GM12878 (cell line): ENCODE measurements around the gene MRPL27. TPM values are rescaled to one million over a fixed set of nuclear protein-coding genes. Genes with fewer than 3 reads are reported as not detected.
A peak's percentile ranks its signal among the peaks of the same experiment; 100 is the strongest.

Experiments used
- ATAC-seq: fragments of 200-7000 bp; cut with Tn5 transposase; 3 replicates; pipeline ENCODE4 v1.9.1; 2020; ENCODE audit warnings: mild to moderate bottlenecking, moderate library complexity
- BruUV-seq: library from RNA; stranded (reverse); fragments of 400-500 nt; replicated peaks from 2 replicates; lab custom pipeline; 2021; lab: Mats Ljungman, UMichigan
- CTCF ChIA-PET: fragments of 300-600 bp; sonication (Branson Sonifier 250); formaldehyde crosslinking; extraction: SDS; loops from one replicate; lab custom pipeline; 2021; ENCODE audit warnings: inconsistent platforms; lab: Yijun Ruan, JAX
- POLR2A ChIA-PET: fragments of 350-600 bp; formaldehyde crosslinking; extraction: SDS; loops from one replicate; lab custom pipeline; 2021; ENCODE audit warnings: inconsistent platforms; lab: Charles Lee
- RAD21 ChIA-PET: fragments of 300-600 bp; sonication (Branson Sonifier 250); formaldehyde crosslinking; loops from one replicate; lab custom pipeline; 2023; ENCODE audit warnings: antibody characterized with exemption; ENCODE audit not compliant: unreplicated experiment; lab: Charles Lee
- SMC1A ChIA-PET: fragments of 300-600 bp; sonication (Branson Sonifier 250); formaldehyde crosslinking; loops from one replicate; lab custom pipeline; 2023; ENCODE audit not compliant: unreplicated experiment, uncharacterized antibody; lab: Charles Lee
- DNase-seq: peaks from one replicate; pipeline ENCODE4 v3.0.0-alpha.2; 2011; ENCODE audit warnings: low read depth, low spot score
- FAIRE-seq: peaks from 3 replicates; lab custom pipeline; 2011; peaks lifted over from hg19 to GRCh38; lab: Jason Lieb, UNC
- H2AFZ ChIP-seq: 2 replicates; pipeline ENCODE4 v1.6.0; 2011; ENCODE audit warnings: low read depth, low read length, control low read depth; ENCODE audit not compliant: control insufficient read depth
- H3K27ac ChIP-seq: 2 replicates; pipeline ENCODE4 v1.5.1; 2011; ENCODE audit warnings: control low read depth; ENCODE audit not compliant: control insufficient read depth, insufficient read depth
- H3K27me3 ChIP-seq, 2 experiments: replicated peaks in 1 of 2; 2 replicates each; pipeline versions ENCODE4 v1.6.0 to v1.6.1; 2011; ENCODE audit warnings: low read length in 1 of 2; ENCODE audit not compliant: control insufficient read depth in 2 of 2, insufficient read depth in 2 of 2
- H3K36me3 ChIP-seq, 2 experiments: 2 replicates each; pipeline ENCODE4 v1.5.1; 2011; ENCODE audit warnings: low read length in 1 of 2; ENCODE audit not compliant: control insufficient read depth in 2 of 2, insufficient read depth in 2 of 2
- H3K4me1 ChIP-seq: 2 replicates; pipeline ENCODE4 v1.6.1; 2011; ENCODE audit warnings: mild to moderate bottlenecking, low read length, moderate library complexity, mixed read lengths; ENCODE audit not compliant: control insufficient read depth, insufficient read depth
- H3K4me2 ChIP-seq: 2 replicates; pipeline ENCODE4 v1.6.0; 2011; ENCODE audit warnings: control low read depth; ENCODE audit not compliant: control insufficient read depth, insufficient read depth
- H3K4me3 ChIP-seq: fragments of 200-600 bp; sonication (generic); 2 replicates; pipeline ENCODE4 v1.5.1; 2016
- H3K79me2 ChIP-seq: 2 replicates; pipeline ENCODE4 v1.6.0; 2011; ENCODE audit warnings: low read length; ENCODE audit not compliant: control insufficient read depth, insufficient read depth
- H3K9ac ChIP-seq: 2 replicates; pipeline ENCODE4 v1.8.0; 2011; ENCODE audit warnings: low read length, control low read depth, mixed read lengths; ENCODE audit not compliant: control insufficient read depth, insufficient read depth
- H3K9me3 ChIP-seq: replicated peaks from 3 replicates; pipeline ENCODE4 v1.5.1; 2011; ENCODE audit warnings: mild to moderate bottlenecking, low read length; ENCODE audit not compliant: control insufficient read depth, insufficient read depth
- H4K20me1 ChIP-seq: 2 replicates; pipeline ENCODE4 v1.6.0; 2011; ENCODE audit not compliant: control insufficient read depth, insufficient read depth
- ATF7 ChIP-seq: fragments of 450-650 bp; IDR thresholded peaks from 2 replicates; pipeline ENCODE4 v1.6.1; 2016; ENCODE audit warnings: low read depth, mild to moderate bottlenecking
- BMI1 ChIP-seq: fragments of 450-650 bp; IDR thresholded peaks from 2 replicates; pipeline ENCODE4 v1.6.1; 2016; ENCODE audit warnings: mild to moderate bottlenecking, moderate library complexity, borderline replicate concordance
- BRCA1 ChIP-seq: IDR thresholded peaks from 2 replicates; pipeline ENCODE4 v1.6.1; 2011; ENCODE audit warnings: low read depth, low read length, improper control_type of control experiment
- CREB1 ChIP-seq: IDR thresholded peaks from 2 replicates; pipeline ENCODE4 v1.6.1; 2012; ENCODE audit warnings: low read depth, mild to moderate bottlenecking, inconsistent platforms
- EED ChIP-seq: sonication (generic); IDR thresholded peaks from 2 replicates; pipeline ENCODE4 v1.6.1; 2016; ENCODE audit warnings: antibody characterized with exemption, low read depth
- FOXK2 ChIP-seq: fragments of 450-650 bp; IDR thresholded peaks from 2 replicates; pipeline ENCODE4 v1.6.1; 2017; ENCODE audit warnings: mild to moderate bottlenecking, moderate library complexity
- IKZF1 ChIP-seq: fragments of 450-650 bp; conservative IDR thresholded peaks from 2 replicates; pipeline ENCODE4 v1.6.1; 2017; ENCODE audit warnings: antibody characterized with exemption, mild to moderate bottlenecking
- JUNB ChIP-seq: IDR thresholded peaks from 2 replicates; pipeline ENCODE4 v1.6.1; 2016; ENCODE audit warnings: antibody characterized with exemption, mild to moderate bottlenecking
- NBN ChIP-seq: fragments of 450-650 bp; IDR thresholded peaks from 2 replicates; pipeline ENCODE4 v1.6.1; 2016
- NR2C2 ChIP-seq: IDR thresholded peaks from 2 replicates; pipeline ENCODE4 v1.6.1; 2011; ENCODE audit warnings: borderline replicate concordance, low read depth; ENCODE audit not compliant: control insufficient read depth, insufficient read length
- RFX5 ChIP-seq: IDR thresholded peaks from 2 replicates; pipeline ENCODE4 v1.6.1; 2011; ENCODE audit warnings: low read depth, low read length, improper control_type of control experiment
- SMARCA5 ChIP-seq: fragments of 450-650 bp; IDR thresholded peaks from 2 replicates; pipeline ENCODE4 v1.6.1; 2017; ENCODE audit warnings: mild to moderate bottlenecking
- SREBF2 ChIP-seq: IDR thresholded peaks from 2 replicates; pipeline ENCODE4 v1.6.1; 2012; ENCODE audit warnings: mild to moderate bottlenecking, low read length
- ZSCAN29 ChIP-seq: fragments of 450-650 bp; IDR thresholded peaks from 2 replicates; pipeline ENCODE4 v1.6.1; 2017; ENCODE audit warnings: mild to moderate bottlenecking, moderate library complexity
- WGBS: methylation state at CpG from one replicate; pipeline ENCODE4 v1.1.6; 2016; ENCODE audit warnings: low lambda C conversion rate; ENCODE audit not compliant: insufficient replicate concordance, insufficient coverage; ENCODE audit errors: missing lambda C conversion rate; 5-methylcytosine and 5-hydroxymethylcytosine counted together
- in situ Hi-C: fragments of 300-500 bp; cut with MboI; formaldehyde crosslinking; loops from 9 replicates; pipeline ENCODE4 v1.14.3; 2018; ENCODE audit warnings: mixed read lengths
- intact Hi-C: fragments of 100-400 bp; cut with micrococcal nuclease; formaldehyde crosslinking; loops from one replicate; pipeline ENCODE4 v1.14.2; 2022; ENCODE audit not compliant: unreplicated experiment
- polyA plus RNA-seq, 11 experiments: library from polyadenylated mRNA; depleted of rRNA in 4 of 11; unstranded in 6 of 11; stranded (reverse) in 5 of 11; fragments of >200 nt; fragmentation: Nextera tagmentation in 4 of 11; fragmentation: Illumina TruSeq in 1 of 11; extraction: Ambion mirVana in 4 of 11; extraction: Trizol in 1 of 11; gene quantifications; 1 replicate in 1 of 11; 2 replicates in 10 of 11; pipeline versions ENCODE4 v1.2.1 to v1.2.3, GENCODE V29; 2011 to 2016; ENCODE audit warnings: inconsistent platforms in 2 of 11, missing spikeins in 2 of 11, low read depth in 1 of 11
- total RNA-seq, 4 experiments: library from RNA; depleted of rRNA in 3 of 4; stranded (reverse); fragments of >200 nt in 3 of 4; fragmentation: Illumina TruSeq in 1 of 4; extraction: Trizol in 1 of 4; gene quantifications; 2 replicates each; pipeline versions ENCODE4 v1.2.1 to v1.2.3, GENCODE V29; 2013 to 2021
- TF ChIP-seq, protein P1 (sequence below): fragments of 450-650 bp; IDR thresholded peaks from 2 replicates; pipeline ENCODE4 v1.6.1; 2017; ENCODE audit warnings: mild to moderate bottlenecking, moderate library complexity
- TF ChIP-seq, protein P2 (sequence below): fragments of 150-350 bp; IDR thresholded peaks from 2 replicates; pipeline ENCODE4 v1.6.1; 2016; ENCODE audit warnings: low read depth, low read length

MRPL27 gene
- total and polyA plus RNA-seq, 10 of the 15 experiments (the other 5 are each of a cell fraction or from before 2014, with no cell fraction given): 83.0 to 390 (median 131) TPM

DNA sequence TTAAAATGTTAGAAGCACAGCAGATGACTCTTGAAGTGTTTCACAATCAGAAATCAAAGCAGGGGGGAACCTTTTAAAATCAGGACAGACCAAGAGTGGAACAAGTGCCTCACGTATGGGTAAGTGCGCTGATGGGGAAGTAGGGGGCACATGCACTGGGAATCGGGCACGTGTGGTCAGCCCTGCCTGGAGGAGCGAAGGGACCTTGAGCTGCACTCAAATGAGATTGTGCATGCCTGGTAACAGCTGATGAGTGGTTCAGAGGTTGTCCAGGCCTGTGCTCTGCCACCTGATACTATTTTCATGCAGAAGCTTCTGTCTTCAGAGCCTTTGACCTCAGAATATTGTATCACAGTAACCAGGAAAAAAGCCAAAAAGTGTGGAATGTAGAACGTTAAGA is 40.8 kb downstream of the MRPL27 start (continued):
- no peak for TF ChIP-seq ZSCAN29

DNA sequence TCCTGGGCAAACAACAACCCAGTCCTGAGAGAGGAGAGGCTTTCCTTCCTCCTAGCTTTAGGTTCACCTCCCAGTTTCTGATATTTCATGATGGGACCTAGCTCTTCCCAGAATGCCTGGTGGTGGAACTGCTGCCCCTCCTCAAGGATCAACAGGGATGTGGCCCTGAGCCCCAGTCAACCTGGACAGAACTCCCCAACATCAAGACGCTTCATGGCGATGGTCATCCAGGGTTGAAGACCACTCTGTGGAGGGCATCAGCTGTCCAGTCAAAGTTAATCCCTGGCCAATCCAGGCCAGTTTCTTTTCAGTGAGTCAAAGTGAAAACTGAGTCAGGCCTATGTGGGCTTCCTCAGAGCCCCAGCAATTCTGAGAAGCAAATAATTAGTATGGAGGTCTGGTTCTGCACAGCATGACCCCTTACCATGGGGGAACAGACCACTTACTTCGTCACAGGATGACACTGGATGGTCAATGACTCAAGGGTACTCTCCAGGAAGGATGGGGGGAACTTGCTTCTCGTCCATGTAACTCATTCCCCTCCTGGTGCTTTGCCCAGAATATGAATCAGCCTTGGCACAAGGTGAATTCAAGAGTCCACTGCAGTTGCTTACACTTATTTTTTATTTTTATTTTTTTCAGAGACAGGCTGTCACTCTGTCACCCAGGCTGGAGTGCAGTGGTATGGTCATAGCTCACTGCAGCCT is 41.7 kb downstream of the MRPL27 start:
- DNase-seq (no peak), ATAC-seq (peak; percentile 65), FAIRE-seq (no peak)
- no peak overlapping the region for H3K9ac ChIP-seq
- TF ChIP-seq FOXK2 (no peak), IKZF1 (0 out of 2 replicates have a peak, but pooled peaks have one; percentile 25), BMI1 (no peak), RFX5 (no peak), SMARCA5 (no peak), NBN (no peak), ATF7 (no peak), BRCA1 (no peak), EED (no peak), SREBF2 (no peak), JUNB (peak; percentile 39; the same call in 1 of the 2 replicates), NR2C2 (no peak), CREB1 (no peak)
- TF ChIP-seq, protein P1, sequence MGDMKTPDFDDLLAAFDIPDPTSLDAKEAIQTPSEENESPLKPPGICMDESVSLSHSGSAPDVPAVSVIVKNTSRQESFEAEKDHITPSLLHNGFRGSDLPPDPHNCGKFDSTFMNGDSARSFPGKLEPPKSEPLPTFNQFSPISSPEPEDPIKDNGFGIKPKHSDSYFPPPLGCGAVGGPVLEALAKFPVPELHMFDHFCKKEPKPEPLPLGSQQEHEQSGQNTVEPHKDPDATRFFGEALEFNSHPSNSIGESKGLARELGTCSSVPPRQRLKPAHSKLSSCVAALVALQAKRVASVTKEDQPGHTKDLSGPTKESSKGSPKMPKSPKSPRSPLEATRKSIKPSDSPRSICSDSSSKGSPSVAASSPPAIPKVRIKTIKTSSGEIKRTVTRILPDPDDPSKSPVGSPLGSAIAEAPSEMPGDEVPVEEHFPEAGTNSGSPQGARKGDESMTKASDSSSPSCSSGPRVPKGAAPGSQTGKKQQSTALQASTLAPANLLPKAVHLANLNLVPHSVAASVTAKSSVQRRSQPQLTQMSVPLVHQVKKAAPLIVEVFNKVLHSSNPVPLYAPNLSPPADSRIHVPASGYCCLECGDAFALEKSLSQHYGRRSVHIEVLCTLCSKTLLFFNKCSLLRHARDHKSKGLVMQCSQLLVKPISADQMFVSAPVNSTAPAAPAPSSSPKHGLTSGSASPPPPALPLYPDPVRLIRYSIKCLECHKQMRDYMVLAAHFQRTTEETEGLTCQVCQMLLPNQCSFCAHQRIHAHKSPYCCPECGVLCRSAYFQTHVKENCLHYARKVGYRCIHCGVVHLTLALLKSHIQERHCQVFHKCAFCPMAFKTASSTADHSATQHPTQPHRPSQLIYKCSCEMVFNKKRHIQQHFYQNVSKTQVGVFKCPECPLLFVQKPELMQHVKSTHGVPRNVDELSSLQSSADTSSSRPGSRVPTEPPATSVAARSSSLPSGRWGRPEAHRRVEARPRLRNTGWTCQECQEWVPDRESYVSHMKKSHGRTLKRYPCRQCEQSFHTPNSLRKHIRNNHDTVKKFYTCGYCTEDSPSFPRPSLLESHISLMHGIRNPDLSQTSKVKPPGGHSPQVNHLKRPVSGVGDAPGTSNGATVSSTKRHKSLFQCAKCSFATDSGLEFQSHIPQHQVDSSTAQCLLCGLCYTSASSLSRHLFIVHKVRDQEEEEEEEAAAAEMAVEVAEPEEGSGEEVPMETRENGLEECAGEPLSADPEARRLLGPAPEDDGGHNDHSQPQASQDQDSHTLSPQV: no peak
- TF ChIP-seq, protein P2, sequence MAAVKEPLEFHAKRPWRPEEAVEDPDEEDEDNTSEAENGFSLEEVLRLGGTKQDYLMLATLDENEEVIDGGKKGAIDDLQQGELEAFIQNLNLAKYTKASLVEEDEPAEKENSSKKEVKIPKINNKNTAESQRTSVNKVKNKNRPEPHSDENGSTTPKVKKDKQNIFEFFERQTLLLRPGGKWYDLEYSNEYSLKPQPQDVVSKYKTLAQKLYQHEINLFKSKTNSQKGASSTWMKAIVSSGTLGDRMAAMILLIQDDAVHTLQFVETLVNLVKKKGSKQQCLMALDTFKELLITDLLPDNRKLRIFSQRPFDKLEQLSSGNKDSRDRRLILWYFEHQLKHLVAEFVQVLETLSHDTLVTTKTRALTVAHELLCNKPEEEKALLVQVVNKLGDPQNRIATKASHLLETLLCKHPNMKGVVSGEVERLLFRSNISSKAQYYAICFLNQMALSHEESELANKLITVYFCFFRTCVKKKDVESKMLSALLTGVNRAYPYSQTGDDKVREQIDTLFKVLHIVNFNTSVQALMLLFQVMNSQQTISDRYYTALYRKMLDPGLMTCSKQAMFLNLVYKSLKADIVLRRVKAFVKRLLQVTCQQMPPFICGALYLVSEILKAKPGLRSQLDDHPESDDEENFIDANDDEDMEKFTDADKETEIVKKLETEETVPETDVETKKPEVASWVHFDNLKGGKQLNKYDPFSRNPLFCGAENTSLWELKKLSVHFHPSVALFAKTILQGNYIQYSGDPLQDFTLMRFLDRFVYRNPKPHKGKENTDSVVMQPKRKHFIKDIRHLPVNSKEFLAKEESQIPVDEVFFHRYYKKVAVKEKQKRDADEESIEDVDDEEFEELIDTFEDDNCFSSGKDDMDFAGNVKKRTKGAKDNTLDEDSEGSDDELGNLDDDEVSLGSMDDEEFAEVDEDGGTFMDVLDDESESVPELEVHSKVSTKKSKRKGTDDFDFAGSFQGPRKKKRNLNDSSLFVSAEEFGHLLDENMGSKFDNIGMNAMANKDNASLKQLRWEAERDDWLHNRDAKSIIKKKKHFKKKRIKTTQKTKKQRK: no peak
- POLR2A ChIA-PET: no interaction called here
- CTCF ChIA-PET: interaction anchor here (0.7 to 8.0 kb wide), 10 partner anchors 10 to 299 kb away, joined by 3 to 72 read pairs (median 5); partner anchors contain the start of genes COL1A1 and TMEM92
- H3K4me2 ChIP-seq: no peak overlapping the region
- no TSS peak for BruUV-seq
- in situ Hi-C loops: no loop called here
- RAD21 ChIA-PET: interaction anchor here (0.7 to 3.8 kb wide), 4 partner anchors 14 to 130 kb away, joined by 3 to 17 read pairs (median 6); partner anchors contain the start of genes COL1A1 and TMEM92
- no peaks in the 10 kb centered on the region for H3K36me3 ChIP-seq
- intact Hi-C loops: no loop called here
- H3K79me2 ChIP-seq: no peaks in the 10 kb centered on the region
- no peaks in the 10 kb centered on the region for H3K27me3 ChIP-seq
- no peaks in the 10 kb centered on the region for H4K20me1 ChIP-seq
- H3K4me1 ChIP-seq: peaks cover 3% of the 10 kb centered on the region
- no peak overlapping the region for H2AFZ ChIP-seq
- H3K4me3 ChIP-seq: no peak overlapping the region
- SMC1A ChIA-PET: interaction anchor here (0.7 to 3.0 kb wide), 6 partner anchors 10 to 166 kb away, joined by 3 to 11 read pairs (median 4); no protein-coding TSS in a partner anchor
- H3K9me3 ChIP-seq: no peaks in the 10 kb centered on the region
- H3K27ac ChIP-seq: no peak overlapping the region
- WGBS: 0% methylated on average over 4 of the region's 4 CpGs
